HG03159 (cell line): Measurements from ENCODE around the gene PCDHB12.
"Not testable (repeated sequence)": the region's sequence is repeated elsewhere in the genome, so short reads cannot be mapped to it uniquely, and the experiment has no call there.

Experiments
- ATAC-seq: cut with Tn5 transposase; IDR thresholded peaks from one replicate; pipeline ENCODE4 v1.9.1; 2021; ENCODE audit warnings: mild to moderate bottlenecking, moderate library complexity; ENCODE audit not compliant: unreplicated experiment

Gene PCDHB12

GRCh38 chr5:141201646-141202045 lies 6.9 kb upstream of the PCDHB12 start:
- ATAC-seq: not testable (repeated sequence)

DNA sequence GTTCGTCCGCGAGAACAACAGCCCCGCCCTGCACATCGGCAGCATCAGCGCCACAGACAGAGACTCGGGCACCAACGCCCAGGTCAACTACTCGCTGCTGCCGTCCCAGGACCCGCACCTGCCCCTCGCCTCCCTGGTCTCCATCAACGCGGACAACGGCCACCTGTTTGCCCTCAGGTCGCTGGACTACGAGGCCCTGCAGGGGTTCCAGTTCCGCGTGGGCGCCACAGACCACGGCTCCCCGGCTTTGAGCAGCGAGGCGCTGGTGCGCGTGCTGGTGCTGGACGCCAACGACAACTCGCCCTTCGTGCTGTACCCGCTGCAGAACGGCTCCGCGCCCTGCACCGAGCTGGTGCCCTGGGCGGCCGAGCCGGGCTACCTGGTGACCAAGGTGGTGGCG lies 1.8 kb downstream of the PCDHB12 start:
- not testable (repeated sequence) for ATAC-seq

DNA sequence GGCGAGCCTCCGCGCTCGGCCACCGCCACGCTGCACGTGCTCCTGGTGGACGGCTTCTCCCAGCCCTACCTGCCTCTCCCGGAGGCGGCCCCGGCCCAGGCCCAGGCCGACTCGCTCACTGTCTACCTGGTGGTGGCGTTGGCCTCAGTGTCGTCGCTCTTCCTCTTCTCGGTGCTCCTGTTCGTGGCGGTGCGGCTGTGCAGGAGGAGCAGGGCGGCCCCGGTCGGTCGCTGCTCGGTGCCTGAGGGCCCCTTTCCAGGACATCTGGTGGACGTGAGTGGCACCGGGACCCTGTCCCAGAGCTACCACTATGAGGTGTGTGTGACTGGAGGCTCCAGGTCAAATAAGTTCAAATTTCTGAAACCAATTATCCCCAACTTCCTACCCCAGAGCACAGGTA lies 2.3 kb downstream of the PCDHB12 start:
- not testable (repeated sequence) for ATAC-seq

DNA sequence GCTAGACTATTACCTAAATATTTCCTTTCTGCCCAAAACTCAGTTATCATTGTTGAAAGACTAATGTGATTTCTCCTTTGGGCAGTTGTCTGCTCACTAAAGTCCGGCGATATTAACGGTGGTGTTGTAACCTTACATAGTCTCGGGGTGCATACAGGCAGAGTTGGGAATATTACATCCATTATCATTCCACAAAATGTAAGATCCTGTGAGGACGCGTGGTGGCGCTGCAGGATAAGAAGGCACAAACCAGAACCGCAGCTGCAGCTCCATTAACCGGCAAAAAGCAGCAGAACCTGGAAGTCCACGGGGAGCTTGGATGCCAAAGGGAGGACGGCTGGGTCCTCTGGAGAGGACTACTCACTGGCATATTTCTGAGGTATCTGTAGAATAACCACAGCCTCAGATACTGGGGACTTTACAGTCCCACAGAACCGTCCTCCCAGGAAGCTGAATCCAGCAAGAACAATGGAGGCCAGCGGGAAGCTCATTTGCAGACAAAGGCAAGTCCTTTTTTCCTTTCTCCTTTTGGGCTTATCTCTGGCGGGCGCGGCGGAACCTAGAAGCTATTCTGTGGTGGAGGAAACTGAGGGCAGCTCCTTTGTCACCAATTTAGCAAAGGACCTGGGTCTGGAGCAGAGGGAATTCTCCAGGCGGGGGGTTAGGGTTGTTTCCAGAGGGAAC lies 5.3 kb downstream of the PCDHB12 start, which contains the start of gene PCDHB13:
Gene PCDHB13 (plus strand): TSS at position 264 of the 684 bp plus-strand sequence. CDS start 205 bp downstream, at position 469.
- ATAC-seq: not testable (repeated sequence)

- ATAC-seq: not testable (repeated sequence)
These were observed 6.1 kb downstream of the PCDHB12 start for GRCh38 chr5:141214583-141214982.

DNA sequence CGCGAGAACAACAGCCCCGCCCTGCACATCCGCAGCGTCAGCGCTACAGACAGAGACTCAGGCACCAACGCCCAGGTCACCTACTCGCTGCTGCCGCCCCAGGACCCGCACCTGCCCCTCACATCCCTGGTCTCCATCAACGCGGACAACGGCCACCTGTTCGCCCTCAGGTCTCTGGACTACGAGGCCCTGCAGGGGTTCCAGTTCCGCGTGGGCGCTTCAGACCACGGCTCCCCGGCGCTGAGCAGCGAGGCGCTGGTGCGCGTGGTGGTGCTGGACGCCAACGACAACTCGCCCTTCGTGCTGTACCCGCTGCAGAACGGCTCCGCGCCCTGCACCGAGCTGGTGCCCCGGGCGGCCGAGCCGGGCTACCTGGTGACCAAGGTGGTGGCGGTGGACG lies 7.0 kb downstream of the PCDHB12 start:
- not testable (repeated sequence) for ATAC-seq

DNA sequence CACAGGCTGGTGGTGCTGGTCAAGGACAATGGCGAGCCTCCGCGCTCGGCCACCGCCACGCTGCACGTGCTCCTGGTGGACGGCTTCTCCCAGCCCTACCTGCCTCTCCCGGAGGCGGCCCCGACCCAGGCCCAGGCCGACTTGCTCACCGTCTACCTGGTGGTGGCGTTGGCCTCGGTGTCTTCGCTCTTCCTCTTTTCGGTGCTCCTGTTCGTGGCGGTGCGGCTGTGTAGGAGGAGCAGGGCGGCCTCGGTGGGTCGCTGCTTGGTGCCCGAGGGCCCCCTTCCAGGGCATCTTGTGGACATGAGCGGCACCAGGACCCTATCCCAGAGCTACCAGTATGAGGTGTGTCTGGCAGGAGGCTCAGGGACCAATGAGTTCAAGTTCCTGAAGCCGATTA lies 7.5 kb downstream of the PCDHB12 start:
- not testable (repeated sequence) for ATAC-seq

DNA sequence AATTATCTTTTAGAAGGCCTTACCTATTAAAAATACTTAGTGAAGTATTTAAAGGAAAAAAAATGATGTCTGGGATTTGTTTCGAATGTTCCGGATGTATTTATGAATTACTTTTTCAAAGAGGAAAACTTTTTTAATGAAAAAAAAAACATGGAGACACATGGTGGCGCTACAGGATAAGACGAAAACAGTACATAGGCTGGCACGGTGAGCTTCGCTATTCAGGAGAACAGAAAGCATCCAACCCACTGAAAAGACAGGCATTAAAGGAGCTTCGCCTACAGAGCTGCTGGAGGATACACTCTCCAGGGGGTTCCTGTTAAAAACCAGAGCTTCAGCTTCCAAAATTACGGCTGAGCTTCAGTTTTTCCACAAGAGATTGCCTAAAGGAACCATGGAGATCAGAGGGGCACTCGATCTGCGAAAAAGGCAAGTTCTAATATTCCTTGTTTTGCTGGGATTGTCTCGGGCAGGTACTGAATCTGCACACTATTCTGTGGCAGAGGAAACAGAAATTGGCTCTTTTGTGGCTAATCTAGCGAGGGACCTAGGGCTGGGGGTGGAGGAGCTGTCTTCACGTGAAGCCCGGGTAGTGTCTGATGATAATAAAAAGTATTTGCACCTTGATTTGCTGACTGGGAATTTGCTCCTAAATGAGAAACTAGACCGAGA lies 14.7 kb downstream of the PCDHB12 start, which contains the start of gene PCDHB14:
Gene PCDHB14 (plus strand): TSS at position 232 of the 672 bp plus-strand sequence. CDS start 163 bp downstream, at position 395.
- no peak for ATAC-seq

DNA sequence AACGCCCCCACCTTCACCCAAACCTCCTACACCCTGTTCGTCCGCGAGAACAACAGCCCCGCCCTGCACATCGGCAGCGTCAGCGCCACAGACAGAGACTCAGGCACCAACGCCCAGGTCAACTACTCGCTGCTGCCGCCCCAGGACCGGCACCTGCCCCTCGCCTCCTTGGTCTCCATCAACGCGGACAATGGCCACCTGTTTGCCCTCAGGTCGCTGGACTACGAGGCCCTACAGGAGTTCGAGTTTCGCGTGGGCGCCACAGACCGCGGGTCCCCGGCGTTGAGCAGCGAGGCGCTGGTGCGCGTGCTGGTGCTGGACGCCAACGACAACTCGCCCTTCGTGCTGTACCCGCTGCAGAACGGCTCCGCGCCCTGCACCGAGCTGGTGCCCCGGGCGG lies 16.3 kb downstream of the PCDHB12 start:
- not testable (repeated sequence) for ATAC-seq

DNA sequence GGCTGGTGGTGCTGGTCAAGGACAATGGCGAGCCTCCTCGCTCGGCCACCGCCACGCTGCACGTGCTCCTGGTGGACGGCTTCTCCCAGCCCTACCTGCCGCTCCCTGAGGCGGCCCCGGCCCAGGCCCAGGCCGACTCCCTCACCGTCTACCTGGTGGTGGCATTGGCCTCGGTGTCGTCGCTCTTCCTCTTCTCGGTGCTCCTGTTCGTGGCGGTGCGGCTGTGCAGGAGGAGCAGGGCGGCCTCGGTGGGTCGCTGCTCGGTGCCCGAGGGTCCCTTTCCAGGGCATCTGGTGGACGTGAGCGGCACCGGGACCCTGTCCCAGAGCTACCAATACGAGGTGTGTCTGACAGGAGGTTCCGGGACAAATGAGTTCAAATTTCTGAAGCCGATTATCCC lies 16.9 kb downstream of the PCDHB12 start:
- not testable (repeated sequence) for ATAC-seq

DNA sequence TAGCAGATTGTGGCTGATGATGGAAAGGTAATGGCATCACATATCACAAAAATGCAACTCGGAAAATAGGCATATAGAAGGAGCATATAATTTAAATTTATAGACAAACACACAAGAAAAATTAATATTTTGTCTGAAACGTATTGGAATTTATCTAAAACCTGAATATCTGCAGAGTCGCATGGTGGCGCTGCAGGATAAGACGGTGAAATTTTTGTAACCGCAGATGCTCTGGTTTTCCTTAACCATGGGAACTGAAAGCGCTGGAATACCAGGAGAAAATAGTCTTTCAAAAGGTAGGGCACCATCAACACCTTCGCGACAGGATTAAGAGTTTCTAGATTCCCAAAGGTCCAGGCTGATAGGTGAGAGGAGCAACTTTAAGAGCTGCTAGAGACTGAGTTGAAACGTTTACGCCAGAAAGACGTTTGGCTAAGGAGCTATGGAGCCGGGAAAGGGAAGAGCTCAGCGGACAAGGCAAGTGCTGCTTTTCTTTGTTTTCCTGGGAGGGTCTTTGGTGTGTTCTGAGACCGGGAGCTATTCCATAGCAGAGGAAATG lies 25.7 kb downstream of the PCDHB12 start:
- no peak for ATAC-seq

DNA sequence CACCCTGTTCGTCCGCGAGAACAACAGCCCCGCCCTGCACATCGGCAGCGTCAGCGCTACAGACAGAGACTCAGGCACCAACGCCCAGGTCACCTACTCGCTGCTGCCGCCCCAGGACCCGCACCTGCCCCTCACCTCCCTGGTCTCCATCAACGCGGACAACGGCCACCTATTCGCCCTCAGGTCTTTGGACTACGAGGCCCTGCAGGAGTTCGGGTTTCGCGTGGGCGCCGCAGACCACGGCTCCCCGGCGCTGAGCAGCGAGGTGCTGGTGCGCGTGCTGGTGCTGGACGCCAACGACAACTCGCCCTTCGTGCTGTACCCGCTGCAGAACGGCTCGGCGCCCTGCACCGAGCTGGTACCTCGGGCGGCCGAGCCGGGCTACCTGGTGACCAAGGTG lies 27.4 kb downstream of the PCDHB12 start:
- ATAC-seq: not testable (repeated sequence)

DNA sequence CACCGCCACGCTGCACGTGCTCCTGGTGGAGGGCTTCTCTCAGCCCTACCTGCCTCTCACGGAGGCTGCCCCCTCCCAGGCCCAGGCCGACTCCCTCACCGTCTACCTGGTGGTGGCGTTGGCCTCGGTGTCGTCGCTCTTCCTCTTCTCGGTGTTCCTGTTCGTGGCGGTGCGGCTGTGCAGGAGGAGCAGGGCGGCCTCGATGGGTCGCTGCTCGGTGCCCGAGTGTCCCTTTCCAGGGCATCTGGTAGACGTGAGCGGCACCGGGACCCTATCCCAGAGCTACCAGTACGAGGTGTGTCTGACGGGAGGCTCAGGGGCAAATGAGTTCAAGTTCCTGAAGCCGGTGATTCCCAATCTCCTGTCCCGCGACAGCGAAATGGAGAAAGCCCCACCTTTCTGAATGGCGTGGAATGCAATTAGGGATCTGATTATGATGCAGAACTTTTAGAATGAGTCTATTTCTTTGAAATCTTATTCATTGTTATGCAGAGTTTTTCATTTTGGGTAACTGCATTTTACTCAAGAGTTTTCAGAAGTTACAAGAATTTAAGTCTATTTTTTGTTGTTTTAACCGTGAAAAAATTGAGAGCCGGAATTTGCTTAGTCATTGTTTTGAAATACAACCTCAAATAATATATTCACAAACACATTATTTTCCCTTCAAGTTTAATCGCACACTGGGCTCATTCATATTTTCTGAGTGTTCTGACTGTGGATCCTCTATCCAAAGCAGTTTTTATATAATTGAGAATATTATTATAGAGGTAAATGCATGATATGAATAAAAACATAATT lies 28.2 kb downstream of the PCDHB12 start:
- no peak for ATAC-seq

- ATAC-seq: no peak
These were observed 33.0 kb downstream of the PCDHB12 start for GRCh38 chr5:141241496-141241895.

GRCh38 chr5:141245250-141245717 lies 36.8 kb downstream of the PCDHB12 start, which contains the start of gene PCDHB15:
TSS of gene PCDHB15 (plus strand) at chr5:141245395. CDS start at chr5:141245579, 184 bp downstream.
- ATAC-seq: no peak

- ATAC-seq: not testable (repeated sequence)
These were observed 38.5 kb downstream of the PCDHB12 start for GRCh38 chr5:141246971-141247370.

DNA sequence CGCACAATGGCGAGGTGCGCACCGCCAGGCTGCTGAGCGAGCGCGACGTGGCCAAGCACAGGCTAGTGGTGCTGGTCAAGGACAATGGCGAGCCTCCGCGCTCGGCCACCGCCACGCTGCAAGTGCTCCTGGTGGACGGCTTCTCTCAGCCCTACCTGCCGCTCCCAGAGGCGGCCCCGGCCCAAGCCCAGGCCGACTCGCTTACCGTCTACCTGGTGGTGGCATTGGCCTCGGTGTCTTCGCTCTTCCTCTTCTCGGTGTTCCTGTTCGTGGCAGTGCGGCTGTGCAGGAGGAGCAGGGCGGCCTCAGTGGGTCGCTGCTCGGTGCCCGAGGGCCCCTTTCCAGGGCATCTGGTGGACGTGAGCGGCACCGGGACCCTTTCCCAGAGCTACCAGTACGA lies 38.9 kb downstream of the PCDHB12 start:
- ATAC-seq: not testable (repeated sequence)

DNA sequence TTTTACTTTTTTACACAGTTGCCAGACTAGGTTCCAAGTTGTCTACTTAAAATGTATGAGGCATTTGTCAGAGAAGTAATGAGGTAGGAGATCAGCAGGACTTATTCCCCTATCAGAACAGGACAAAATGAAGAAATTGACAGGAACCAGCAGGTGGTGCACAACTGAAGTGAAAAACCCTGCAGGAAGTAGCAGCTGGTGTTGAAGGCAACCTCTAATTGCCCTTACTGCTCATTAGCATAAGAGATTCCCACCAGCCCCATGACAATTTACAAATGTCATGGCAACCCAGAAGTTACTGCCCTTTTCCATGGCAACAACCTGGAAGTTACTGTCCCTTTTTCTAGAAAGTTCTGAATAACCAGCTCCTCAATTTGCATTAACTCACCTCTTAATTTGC lies 42.1 kb downstream of the PCDHB12 start:
- ATAC-seq: no peak

DNA sequence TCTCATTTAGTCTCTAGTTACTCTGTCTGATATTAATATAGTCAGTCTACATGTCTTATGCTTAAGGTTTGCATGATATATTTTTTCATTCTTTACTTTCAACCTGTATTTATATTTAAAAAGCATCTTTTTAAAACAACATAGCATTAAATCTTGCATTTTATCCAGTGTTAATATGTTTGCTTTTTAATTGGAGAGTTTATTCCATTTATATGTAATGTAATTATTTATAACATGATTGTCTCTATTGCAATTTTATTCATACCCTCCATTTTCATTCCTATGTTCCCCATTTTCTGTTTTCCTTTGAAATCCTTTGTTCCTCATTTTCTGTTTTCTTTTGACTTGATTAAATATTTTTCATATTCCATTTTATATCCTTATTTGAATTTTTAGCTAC lies 49.9 kb downstream of the PCDHB12 start:
- ATAC-seq: no peak

- no peak for ATAC-seq
These were observed 50.4 kb downstream of the PCDHB12 start for GRCh38 chr5:141258948-141259347.
